Urinary bladder (tissue), 4 donors: ENCODE results near the gene ADGRA3. TPM values are rescaled to one million over a fixed set of nuclear protein-coding genes. Genes with fewer than 3 reads are reported as not detected.

Source experiments
- DNase-seq: peaks from one replicate; pipeline ENCODE4 v3.0.0-alpha.2; 2015; ENCODE audit errors: extremely low spot score
- H3K27ac ChIP-seq: one replicate; pipeline ENCODE4 v1.5.1; 2013; ENCODE audit warnings: low read depth, mild to moderate bottlenecking, moderate library complexity
- H3K36me3 ChIP-seq: one replicate; pipeline ENCODE4 v1.6.1; 2013; ENCODE audit warnings: mild to moderate bottlenecking, moderate library complexity; ENCODE audit not compliant: insufficient read depth
- H3K4me1 ChIP-seq: one replicate; pipeline ENCODE4 v1.6.1; 2013; ENCODE audit warnings: mild to moderate bottlenecking, moderate library complexity; ENCODE audit not compliant: insufficient read depth
- H3K4me3 ChIP-seq: one replicate; pipeline ENCODE4 v1.5.1; 2013; ENCODE audit warnings: low read depth, low read length
- WGBS: extraction: QIAGEN DNeasy Blood & Tissue Kit; methylation state at CpG from one replicate; pipeline ENCODE4 v1.1.7; 2013; 5-methylcytosine and 5-hydroxymethylcytosine counted together
- polyA plus RNA-seq: library from polyadenylated mRNA; stranded (reverse); fragments of 200-250 nt; gene quantifications from one replicate; pipeline ENCODE4 v1.2.3, GENCODE V29; 2013
- total RNA-seq: library from RNA; depleted of rRNA; stranded (reverse); fragments of >200 nt; gene quantifications from one replicate; pipeline ENCODE4 v1.2.3, GENCODE V29; 2014
- donor health status: healthy with polysubstance abuse.
- donor health status: healthy.

The ADGRA3 gene
- total and polyA plus RNA-seq, 2 donors, result 12.3 to 67.8 TPM

DNA sequence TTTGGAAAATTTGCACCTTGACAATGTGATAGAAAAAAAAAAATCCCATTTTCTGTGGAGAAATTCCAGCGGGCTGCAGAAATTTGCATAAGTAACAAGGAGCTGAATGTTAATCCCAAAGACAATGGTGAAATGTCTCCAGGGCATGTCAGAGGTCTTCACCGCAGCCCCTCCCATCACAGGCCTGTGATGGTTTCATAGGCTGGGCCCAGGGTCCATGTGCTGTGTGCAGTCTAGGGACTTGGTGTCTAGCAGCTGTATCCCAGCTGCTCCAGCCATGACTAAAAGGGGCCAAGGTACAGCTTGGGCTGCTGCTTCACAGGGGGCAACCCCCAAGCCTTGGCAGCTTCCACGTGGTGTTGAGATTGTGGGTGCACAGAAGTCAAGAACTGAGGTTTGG is 85.2 kb downstream of the ADGRA3 start:
- no peak overlapping the region for H3K4me3 ChIP-seq
- H3K27ac ChIP-seq, result no peak overlapping the region
- DNase-seq, result no peak
- H3K36me3 ChIP-seq, result no peaks in the 10 kb centered on the region
- H3K4me1 ChIP-seq, result no peaks in the 10 kb centered on the region
- 88% methylated on average over 3 of the region's 3 CpGs for WGBS

DNA sequence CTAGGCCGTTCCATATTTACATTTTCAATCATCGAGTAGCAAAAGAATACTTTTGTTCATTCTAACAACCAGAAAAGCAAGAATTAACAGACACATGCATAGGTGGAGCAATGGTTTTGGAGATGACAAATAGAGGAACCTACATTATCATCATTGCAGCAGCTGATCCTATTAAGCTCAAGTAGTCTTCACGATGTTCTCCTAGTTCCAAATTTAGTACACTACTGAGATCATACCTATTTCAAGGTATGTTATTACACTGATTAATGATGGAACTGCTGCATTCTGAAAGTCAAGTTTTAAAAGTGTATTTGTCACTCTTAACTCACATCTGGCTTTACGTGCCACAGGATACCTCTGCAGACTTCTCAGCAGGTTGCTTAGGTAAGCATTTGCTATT is 87.4 kb downstream of the ADGRA3 start:
- no peak for DNase-seq
- Histone ChIP-seq H3K36me3 (peaks cover 2% of the 10 kb centered on the region), H3K4me3 (no peak overlapping the region), H3K4me1 (no peaks in the 10 kb centered on the region), H3K27ac (no peak overlapping the region)
- 94% methylated on average over 4 of the region's 4 CpGs for WGBS

- Histone ChIP-seq H3K4me3 (no peak overlapping the region), H3K27ac (no peak overlapping the region), H3K4me1 (no peaks in the 10 kb centered on the region), H3K36me3 (peaks cover 2% of the 10 kb centered on the region)
- 77% methylated on average over 3 of the region's 3 CpGs for WGBS
- DNase-seq, result no peak
Measured at GRCh38 chr4:22427675-22428074, 88.2 kb downstream of the ADGRA3 start.

DNA sequence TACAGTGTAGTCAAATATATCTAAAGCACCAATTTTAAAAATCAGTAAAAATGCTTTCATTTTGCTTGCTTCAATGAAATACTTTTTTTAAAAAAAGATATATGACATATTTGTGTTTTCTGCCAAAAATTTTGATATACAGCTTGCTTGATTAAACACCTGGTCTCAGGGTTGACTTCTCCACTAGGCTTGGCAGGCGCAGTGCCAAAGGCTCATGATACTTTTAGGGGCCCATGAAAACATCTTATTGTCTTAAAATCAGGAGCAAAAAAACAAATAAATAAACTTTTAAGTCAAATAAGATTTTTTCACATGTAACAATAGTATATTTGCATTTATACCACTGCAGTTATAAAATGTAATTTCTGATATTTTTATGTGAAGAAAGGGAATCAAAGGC is 95.6 kb downstream of the ADGRA3 start:
- no peak for DNase-seq
- Histone ChIP-seq H3K4me1 (no peaks in the 10 kb centered on the region), H3K36me3 (peaks cover 4% of the 10 kb centered on the region), H3K27ac (no peak overlapping the region), H3K4me3 (no peak overlapping the region)
- 100% methylated on average over 1 of the region's 1 CpG for WGBS

DNA sequence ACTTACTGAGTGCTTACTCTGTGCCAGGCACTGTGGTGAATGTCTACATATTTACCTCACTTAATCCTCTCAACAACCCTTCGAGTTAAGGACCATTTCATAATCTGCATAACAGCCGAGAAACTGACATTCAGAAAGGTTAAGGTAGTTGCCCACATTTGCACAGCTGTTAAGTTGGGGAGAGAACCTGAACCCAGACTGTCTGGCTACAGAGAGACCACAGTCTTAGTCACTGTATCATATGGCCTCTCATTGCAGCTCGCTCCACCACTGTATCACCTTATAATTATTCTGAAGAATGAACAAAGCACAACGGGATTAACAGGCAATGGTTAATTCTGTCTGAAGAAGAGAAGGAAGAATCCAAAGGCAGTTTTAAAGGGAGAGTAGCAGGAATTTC is 98.5 kb downstream of the ADGRA3 start:
- H3K27ac ChIP-seq, result no peak overlapping the region
- no peaks in the 10 kb centered on the region for H3K4me1 ChIP-seq
- WGBS, result 79% methylated on average over 4 of the region's 4 CpGs
- peaks cover 2% of the 10 kb centered on the region for H3K36me3 ChIP-seq
- H3K4me3 ChIP-seq, result no peak overlapping the region
- no peak for DNase-seq

- WGBS, result 31% methylated on average over 3 of the region's 3 CpGs
Measured at GRCh38 chr4:22416403-22416802, 99.5 kb downstream of the ADGRA3 start.

DNA sequence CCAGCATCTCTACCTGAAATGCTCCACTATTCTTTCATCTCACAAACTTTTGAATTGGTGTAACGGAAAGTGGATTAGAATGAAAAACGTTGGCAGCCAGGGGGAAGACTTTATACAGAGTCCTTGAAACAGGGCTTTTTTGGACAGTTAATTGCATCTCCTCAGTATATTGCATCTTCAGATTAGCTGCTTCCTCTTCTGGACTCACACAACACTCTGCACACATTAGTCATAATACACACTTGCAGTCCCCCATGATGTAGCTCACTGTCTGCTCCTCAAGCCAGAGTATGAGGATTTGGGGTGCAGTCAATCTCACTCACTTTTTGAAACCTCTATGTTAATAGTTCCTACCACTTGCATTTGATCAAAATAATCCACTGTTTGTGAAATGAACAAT is 101.0 kb downstream of the ADGRA3 start:
- Histone ChIP-seq H3K36me3 (no peaks in the 10 kb centered on the region), H3K27ac (no peak overlapping the region), H3K4me1 (no peaks in the 10 kb centered on the region), H3K4me3 (no peak overlapping the region)
- 64% methylated on average over 2 of the region's 2 CpGs for WGBS
- DNase-seq, result no peak

More at GRCh38 chr4:22416403-22416802, 99.5 kb downstream of the ADGRA3 start:
- Histone ChIP-seq H3K36me3 (peaks cover 1% of the 10 kb centered on the region), H3K27ac (no peak overlapping the region), H3K4me1 (no peaks in the 10 kb centered on the region), H3K4me3 (no peak overlapping the region)
- no peak for DNase-seq

DNA sequence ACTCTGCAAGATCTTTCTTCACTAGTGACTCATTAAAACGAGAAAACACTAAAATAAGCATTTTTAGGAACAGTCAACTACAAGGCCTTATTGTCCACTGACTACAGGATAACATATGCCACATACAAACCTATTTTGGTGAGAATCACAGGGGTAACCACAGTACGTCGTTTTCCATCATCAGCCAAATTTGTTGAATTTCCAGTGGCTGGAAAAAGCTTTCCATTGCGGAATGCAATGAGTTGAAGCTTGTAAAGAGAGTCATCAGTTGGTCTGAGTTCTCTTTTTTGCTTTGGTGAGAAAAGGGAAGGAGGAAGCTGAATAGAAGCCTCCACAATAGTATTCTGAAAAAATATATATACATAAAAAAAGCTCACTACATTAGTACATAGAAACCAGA is 102.4 kb downstream of the ADGRA3 start:
- no peak overlapping the region for H3K4me3 ChIP-seq
- H3K36me3 ChIP-seq, result no peaks in the 10 kb centered on the region
- no peaks in the 10 kb centered on the region for H3K4me1 ChIP-seq
- DNase-seq, result no peak
- H3K27ac ChIP-seq, result no peak overlapping the region
- WGBS, result 86% methylated on average over 4 of the region's 4 CpGs

DNA sequence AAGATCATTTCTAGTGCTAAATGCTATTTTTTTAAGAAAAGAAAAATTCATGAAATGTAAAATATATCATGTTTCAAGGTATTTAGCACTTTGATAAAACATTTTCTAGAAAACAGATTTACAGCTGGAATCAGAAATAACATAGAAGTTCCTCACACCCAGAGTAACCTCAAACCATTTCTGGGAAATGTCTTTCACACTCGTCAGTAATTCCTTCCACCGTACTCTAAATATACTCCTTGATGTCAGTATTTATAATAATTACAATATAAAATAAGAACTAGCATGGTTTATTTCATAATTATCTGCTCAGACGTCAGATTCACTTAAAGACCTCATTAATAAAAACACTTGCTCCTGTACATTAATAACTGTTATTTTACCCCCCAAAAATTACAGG is 103.9 kb downstream of the ADGRA3 start:
- no peaks in the 10 kb centered on the region for H3K4me1 ChIP-seq
- H3K27ac ChIP-seq, result no peak overlapping the region
- H3K36me3 ChIP-seq, result no peaks in the 10 kb centered on the region
- no peak for DNase-seq
- WGBS, result 80% methylated on average over 3 of the region's 3 CpGs
- no peak overlapping the region for H3K4me3 ChIP-seq

GRCh38 chr4:22410645-22411247 is 105.1 kb downstream of the ADGRA3 start:
- Histone ChIP-seq H3K4me1 (no peaks in the 10 kb centered on the region), H3K27ac (no peak overlapping the region), H3K36me3 (no peaks in the 10 kb centered on the region), H3K4me3 (no peak overlapping the region)
- 95% methylated on average over 1 of the region's 1 CpG for WGBS
- DNase-seq, result no peak

DNA sequence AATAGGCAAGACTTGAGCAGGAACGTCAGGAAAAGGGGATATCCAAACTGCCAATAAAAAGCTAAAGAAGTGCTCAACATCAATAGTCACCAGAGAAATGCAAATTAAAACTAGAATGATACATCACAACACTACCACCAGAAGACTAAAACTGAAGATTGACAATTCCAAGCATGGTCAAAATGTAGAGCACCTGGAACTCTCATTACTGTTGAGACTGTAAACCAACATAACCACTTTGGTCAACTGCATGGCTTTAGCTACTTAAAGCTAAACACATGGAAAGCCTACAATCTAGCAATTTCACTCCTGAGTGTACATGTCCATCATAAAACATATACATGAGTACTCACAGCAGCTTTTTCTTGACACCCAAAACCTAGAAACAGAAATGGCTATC is 107.4 kb downstream of the ADGRA3 start:
- no peak overlapping the region for H3K27ac ChIP-seq
- no peaks in the 10 kb centered on the region for H3K36me3 ChIP-seq
- H3K4me1 ChIP-seq, result no peaks in the 10 kb centered on the region
- no peak overlapping the region for H3K4me3 ChIP-seq
- no peak for DNase-seq
- 80% methylated on average over 1 of the region's 1 CpG for WGBS

GRCh38 chr4:22407361-22407760 is 108.5 kb downstream of the ADGRA3 start:
- H3K36me3 ChIP-seq, result no peaks in the 10 kb centered on the region

GRCh38 chr4:22398671-22399070 is 117.2 kb downstream of the ADGRA3 start:
- 90% methylated on average over 4 of the region's 4 CpGs for WGBS
- DNase-seq, result no peak
- no peaks in the 10 kb centered on the region for H3K36me3 ChIP-seq

More at GRCh38 chr4:22407361-22407760, 108.5 kb downstream of the ADGRA3 start:
- H3K4me1 ChIP-seq, result no peaks in the 10 kb centered on the region
- H3K4me3 ChIP-seq, result no peak overlapping the region
- no peak for DNase-seq
- no peak overlapping the region for H3K27ac ChIP-seq

DNA sequence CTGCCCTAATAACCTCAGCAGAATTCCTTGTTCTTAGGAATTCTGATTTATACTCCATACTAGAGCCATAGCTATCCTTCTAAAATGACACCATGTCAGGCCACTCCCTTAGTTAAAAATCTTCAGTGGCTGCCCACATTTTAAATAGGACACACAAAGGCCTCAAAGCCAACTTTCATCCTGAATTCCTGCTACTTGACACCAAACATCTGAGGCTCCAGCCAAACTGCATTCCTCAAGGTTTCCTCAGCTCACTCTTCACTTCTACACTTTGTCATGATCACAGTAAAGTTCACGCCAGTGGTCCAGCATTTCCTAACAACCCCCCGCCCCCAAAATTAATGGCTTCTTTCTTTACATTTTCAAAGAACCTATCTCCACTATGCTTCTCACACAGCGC is 124.3 kb downstream of the ADGRA3 start:
- H3K27ac ChIP-seq, result no peak overlapping the region
- H3K36me3 ChIP-seq, result no peaks in the 10 kb centered on the region
- H3K4me1 ChIP-seq, result no peaks in the 10 kb centered on the region
- WGBS, result 84% methylated on average over 3 of the region's 3 CpGs
- H3K4me3 ChIP-seq, result no peak overlapping the region
- DNase-seq, result no peak

More at GRCh38 chr4:22398671-22399070, 117.2 kb downstream of the ADGRA3 start:
- no peak overlapping the region for H3K4me3 ChIP-seq
- no peak overlapping the region for H3K27ac ChIP-seq
- H3K4me1 ChIP-seq, result no peaks in the 10 kb centered on the region
